HepG2 (cell line): ENCODE measurements around the gene CUL4B. TPM values are rescaled to one million over a fixed set of nuclear protein-coding genes. Genes with fewer than 3 reads are reported as not detected.

Experiments
- ELF4 ChIP-seq: sonication (generic); formaldehyde crosslinking; IDR thresholded peaks from 2 replicates; pipeline ENCODE4 v1.5.0; 2020; ENCODE audit warnings: missing genetic modification reagents, mild to moderate bottlenecking, moderate library complexity, borderline replicate concordance
- GATAD2A ChIP-seq: IDR thresholded peaks from 2 replicates; pipeline ENCODE4 v1.6.1; 2016
- KAT8 ChIP-seq: IDR thresholded peaks from 2 replicates; pipeline ENCODE4 v1.6.1; 2016; ENCODE audit warnings: missing genetic modification reagents, missing compliant biosample characterization
- NFE2 ChIP-seq: sonication (generic); formaldehyde crosslinking; IDR thresholded peaks from 2 replicates; pipeline ENCODE4 v1.4.0; 2020; ENCODE audit warnings: missing genetic modification reagents
- NR2C2 ChIP-seq: sonication (generic); formaldehyde crosslinking; IDR thresholded peaks from 2 replicates; pipeline ENCODE4 v1.4.0; 2020; ENCODE audit warnings: missing genetic modification reagents, mild to moderate bottlenecking, moderate library complexity, borderline replicate concordance
- NR2F1 ChIP-seq, 2 experiments: fragments of 450-650 bp in 1 of 2; formaldehyde crosslinking in 1 of 2; IDR thresholded peaks; 2 replicates each; pipeline versions ENCODE4 v1.5.0 to v1.6.1; 2016 to 2020; ENCODE audit warnings: mild to moderate bottlenecking in 1 of 2, missing compliant biosample characterization in 1 of 2, missing genetic modification reagents in 1 of 2, moderate library complexity in 1 of 2
- NR2F6 ChIP-seq, 2 experiments: IDR thresholded peaks; 2 replicates each; pipeline ENCODE4 v1.6.1; 2016; ENCODE audit warnings: antibody characterized with exemption in 1 of 2, mild to moderate bottlenecking in 1 of 2
- NR3C1 ChIP-seq: sonication (generic); formaldehyde crosslinking; IDR thresholded peaks from 2 replicates; pipeline ENCODE4 v1.4.0; 2020; ENCODE audit warnings: missing genetic modification reagents
- RARA ChIP-seq: IDR thresholded peaks from 2 replicates; pipeline ENCODE4 v1.6.1; 2016; ENCODE audit warnings: missing genetic modification reagents, missing compliant biosample characterization
- TCF7 ChIP-seq: sonication (generic); IDR thresholded peaks from 2 replicates; pipeline ENCODE4 v1.6.1; 2016; ENCODE audit warnings: antibody characterized with exemption, low read depth
- polyA plus RNA-seq, 8 experiments: library from polyadenylated mRNA; depleted of rRNA in 3 of 8; stranded (reverse) in 7 of 8; unstranded in 1 of 8; fragments of >200 nt; fragmentation: Illumina TruSeq in 4 of 8; extraction: Trizol in 4 of 8; gene quantifications; 2 replicates each; pipeline versions ENCODE4 v1.2.1 to v1.2.3, GENCODE V29; 2011 to 2016; ENCODE audit warnings: low read depth in 4 of 8, missing spikeins in 1 of 8, mixed read lengths in 1 of 8; ENCODE audit not compliant: insufficient read depth in 1 of 8
- total RNA-seq, 5 experiments: library from RNA; depleted of rRNA; stranded (reverse); fragments of >200 nt; fragmentation: Illumina TruSeq; extraction: Trizol; gene quantifications; 2 replicates each; pipeline ENCODE4 v1.2.3, GENCODE V29; 2016; ENCODE audit warnings: low read depth in 1 of 5
- TF ChIP-seq, protein P1 (sequence below): sonication (generic); formaldehyde crosslinking; conservative IDR thresholded peaks from 2 replicates; pipeline ENCODE4 v1.4.0; 2020; ENCODE audit warnings: mild to moderate bottlenecking, missing genetic modification reagents, moderate library complexity
- TF ChIP-seq, protein P2 (sequence below): sonication (generic); formaldehyde crosslinking; IDR thresholded peaks from 2 replicates; pipeline ENCODE4 v1.4.0; 2020; ENCODE audit warnings: missing genetic modification reagents
- TF ChIP-seq, protein P3 (sequence below): sonication (generic); formaldehyde crosslinking; IDR thresholded peaks from 2 replicates; pipeline ENCODE4 v1.4.0; 2020; ENCODE audit warnings: missing genetic modification reagents
- TF ChIP-seq, protein P4 (sequence below), 2 experiments: sonication (generic) in 1 of 2; formaldehyde crosslinking in 1 of 2; IDR thresholded peaks; 2 replicates each; pipeline versions ENCODE4 v1.5.1 to v1.6.1; 2011 to 2020; ENCODE audit warnings: borderline replicate concordance in 1 of 2, low read depth in 1 of 2, low read length in 1 of 2, mild to moderate bottlenecking in 1 of 2, missing genetic modification reagents in 1 of 2, moderate library complexity in 1 of 2
- TF ChIP-seq, protein P5 (sequence below): sonication (generic); formaldehyde crosslinking; IDR thresholded peaks from 2 replicates; pipeline ENCODE4 v1.4.0; 2020; ENCODE audit warnings: missing genetic modification reagents, borderline replicate concordance
- TF ChIP-seq, protein P6 (sequence below): sonication (generic); formaldehyde crosslinking; IDR thresholded peaks from 2 replicates; pipeline ENCODE4 v1.5.0; 2020; ENCODE audit warnings: mild to moderate bottlenecking, missing genetic modification reagents, borderline replicate concordance

Gene CUL4B
- total and polyA plus RNA-seq, 2 of the 13 experiments (the other 11 are each of a cell fraction or from before 2014, with no cell fraction given) = 21.6 to 28.5 TPM

DNA sequence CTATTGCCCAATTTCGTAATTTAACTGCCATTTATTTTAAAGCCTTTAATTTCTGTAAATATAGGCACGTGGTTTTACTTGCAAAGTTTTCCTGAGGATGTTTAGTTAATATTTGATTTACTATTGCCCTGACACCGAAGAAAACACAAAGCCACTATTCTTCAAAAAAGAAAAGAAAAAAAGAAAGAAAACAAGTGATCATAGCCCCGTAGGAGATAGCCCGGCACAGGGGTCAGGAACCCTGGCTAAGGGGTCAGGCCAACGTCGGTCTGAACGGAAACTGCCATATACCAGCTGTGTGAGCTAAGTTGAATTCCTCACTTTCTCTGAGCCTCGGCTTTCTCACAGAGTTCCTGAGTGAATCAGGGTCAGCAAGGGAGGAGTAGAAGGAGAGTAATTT, 74.0 kb downstream of the CUL4B start (continued):
- TF ChIP-seq, protein P1, sequence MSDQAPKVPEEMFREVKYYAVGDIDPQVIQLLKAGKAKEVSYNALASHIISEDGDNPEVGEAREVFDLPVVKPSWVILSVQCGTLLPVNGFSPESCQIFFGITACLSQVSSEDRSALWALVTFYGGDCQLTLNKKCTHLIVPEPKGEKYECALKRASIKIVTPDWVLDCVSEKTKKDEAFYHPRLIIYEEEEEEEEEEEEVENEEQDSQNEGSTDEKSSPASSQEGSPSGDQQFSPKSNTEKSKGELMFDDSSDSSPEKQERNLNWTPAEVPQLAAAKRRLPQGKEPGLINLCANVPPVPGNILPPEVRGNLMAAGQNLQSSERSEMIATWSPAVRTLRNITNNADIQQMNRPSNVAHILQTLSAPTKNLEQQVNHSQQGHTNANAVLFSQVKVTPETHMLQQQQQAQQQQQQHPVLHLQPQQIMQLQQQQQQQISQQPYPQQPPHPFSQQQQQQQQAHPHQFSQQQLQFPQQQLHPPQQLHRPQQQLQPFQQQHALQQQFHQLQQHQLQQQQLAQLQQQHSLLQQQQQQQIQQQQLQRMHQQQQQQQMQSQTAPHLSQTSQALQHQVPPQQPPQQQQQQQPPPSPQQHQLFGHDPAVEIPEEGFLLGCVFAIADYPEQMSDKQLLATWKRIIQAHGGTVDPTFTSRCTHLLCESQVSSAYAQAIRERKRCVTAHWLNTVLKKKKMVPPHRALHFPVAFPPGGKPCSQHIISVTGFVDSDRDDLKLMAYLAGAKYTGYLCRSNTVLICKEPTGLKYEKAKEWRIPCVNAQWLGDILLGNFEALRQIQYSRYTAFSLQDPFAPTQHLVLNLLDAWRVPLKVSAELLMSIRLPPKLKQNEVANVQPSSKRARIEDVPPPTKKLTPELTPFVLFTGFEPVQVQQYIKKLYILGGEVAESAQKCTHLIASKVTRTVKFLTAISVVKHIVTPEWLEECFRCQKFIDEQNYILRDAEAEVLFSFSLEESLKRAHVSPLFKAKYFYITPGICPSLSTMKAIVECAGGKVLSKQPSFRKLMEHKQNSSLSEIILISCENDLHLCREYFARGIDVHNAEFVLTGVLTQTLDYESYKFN (CRISPR knock-in tag) = peak; percentile 78; the same call in 1 of the 2 replicates
- no peak for TF ChIP-seq KAT8 (CRISPR knock-in tag)
- TF ChIP-seq, protein P2, sequence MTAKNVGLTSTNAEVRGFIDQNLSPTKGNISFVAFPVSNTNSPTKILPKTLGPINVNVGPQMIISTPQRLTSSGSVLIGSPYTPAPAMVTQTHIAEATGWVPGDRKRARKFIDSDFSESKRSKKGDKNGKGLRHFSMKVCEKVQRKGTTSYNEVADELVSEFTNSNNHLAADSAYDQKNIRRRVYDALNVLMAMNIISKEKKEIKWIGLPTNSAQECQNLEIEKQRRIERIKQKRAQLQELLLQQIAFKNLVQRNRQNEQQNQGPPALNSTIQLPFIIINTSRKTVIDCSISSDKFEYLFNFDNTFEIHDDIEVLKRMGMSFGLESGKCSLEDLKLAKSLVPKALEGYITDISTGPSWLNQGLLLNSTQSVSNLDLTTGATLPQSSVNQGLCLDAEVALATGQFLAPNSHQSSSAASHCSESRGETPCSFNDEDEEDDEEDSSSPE (CRISPR knock-in tag) = no peak
- TF ChIP-seq RARA (CRISPR knock-in tag) = peak; percentile 83
- TF ChIP-seq GATAD2A (CRISPR knock-in tag) = peak; percentile 62
- TF ChIP-seq, protein P3, sequence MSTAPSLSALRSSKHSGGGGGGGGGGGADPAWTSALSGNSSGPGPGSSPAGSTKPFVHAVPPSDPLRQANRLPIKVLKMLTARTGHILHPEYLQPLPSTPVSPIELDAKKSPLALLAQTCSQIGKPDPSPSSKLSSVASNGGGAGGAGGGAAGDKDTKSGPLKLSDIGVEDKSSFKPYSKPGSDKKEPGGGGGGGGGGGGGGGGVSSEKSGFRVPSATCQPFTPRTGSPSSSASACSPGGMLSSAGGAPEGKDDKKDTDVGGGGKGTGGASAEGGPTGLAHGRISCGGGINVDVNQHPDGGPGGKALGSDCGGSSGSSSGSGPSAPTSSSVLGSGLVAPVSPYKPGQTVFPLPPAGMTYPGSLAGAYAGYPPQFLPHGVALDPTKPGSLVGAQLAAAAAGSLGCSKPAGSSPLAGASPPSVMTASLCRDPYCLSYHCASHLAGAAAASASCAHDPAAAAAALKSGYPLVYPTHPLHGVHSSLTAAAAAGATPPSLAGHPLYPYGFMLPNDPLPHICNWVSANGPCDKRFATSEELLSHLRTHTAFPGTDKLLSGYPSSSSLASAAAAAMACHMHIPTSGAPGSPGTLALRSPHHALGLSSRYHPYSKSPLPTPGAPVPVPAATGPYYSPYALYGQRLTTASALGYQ = peak; percentile 41; the same call in 1 of the 2 replicates
- TF ChIP-seq, protein P4, sequence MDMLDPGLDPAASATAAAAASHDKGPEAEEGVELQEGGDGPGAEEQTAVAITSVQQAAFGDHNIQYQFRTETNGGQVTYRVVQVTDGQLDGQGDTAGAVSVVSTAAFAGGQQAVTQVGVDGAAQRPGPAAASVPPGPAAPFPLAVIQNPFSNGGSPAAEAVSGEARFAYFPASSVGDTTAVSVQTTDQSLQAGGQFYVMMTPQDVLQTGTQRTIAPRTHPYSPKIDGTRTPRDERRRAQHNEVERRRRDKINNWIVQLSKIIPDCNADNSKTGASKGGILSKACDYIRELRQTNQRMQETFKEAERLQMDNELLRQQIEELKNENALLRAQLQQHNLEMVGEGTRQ (IDR thresholded peaks at IDR 0.05; ENCODE audit: low read depth, low read length) = no peak
- TF ChIP-seq, protein P4 (CRISPR knock-in tag; IDR thresholded peaks at IDR 0.05; ENCODE audit: borderline replicate concordance) = peak; percentile 30; the same call in 1 of the 2 replicates
- TF ChIP-seq, protein P5, sequence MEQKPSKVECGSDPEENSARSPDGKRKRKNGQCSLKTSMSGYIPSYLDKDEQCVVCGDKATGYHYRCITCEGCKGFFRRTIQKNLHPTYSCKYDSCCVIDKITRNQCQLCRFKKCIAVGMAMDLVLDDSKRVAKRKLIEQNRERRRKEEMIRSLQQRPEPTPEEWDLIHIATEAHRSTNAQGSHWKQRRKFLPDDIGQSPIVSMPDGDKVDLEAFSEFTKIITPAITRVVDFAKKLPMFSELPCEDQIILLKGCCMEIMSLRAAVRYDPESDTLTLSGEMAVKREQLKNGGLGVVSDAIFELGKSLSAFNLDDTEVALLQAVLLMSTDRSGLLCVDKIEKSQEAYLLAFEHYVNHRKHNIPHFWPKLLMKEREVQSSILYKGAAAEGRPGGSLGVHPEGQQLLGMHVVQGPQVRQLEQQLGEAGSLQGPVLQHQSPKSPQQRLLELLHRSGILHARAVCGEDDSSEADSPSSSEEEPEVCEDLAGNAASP (CRISPR knock-in tag) = peak; percentile 64; the same call in 1 of the 2 replicates
- peak; percentile 72 for TF ChIP-seq TCF7
- no peak for TF ChIP-seq ELF4 (CRISPR knock-in tag)
- TF ChIP-seq NFE2 (CRISPR knock-in tag) = no peak
- TF ChIP-seq, protein P6, sequence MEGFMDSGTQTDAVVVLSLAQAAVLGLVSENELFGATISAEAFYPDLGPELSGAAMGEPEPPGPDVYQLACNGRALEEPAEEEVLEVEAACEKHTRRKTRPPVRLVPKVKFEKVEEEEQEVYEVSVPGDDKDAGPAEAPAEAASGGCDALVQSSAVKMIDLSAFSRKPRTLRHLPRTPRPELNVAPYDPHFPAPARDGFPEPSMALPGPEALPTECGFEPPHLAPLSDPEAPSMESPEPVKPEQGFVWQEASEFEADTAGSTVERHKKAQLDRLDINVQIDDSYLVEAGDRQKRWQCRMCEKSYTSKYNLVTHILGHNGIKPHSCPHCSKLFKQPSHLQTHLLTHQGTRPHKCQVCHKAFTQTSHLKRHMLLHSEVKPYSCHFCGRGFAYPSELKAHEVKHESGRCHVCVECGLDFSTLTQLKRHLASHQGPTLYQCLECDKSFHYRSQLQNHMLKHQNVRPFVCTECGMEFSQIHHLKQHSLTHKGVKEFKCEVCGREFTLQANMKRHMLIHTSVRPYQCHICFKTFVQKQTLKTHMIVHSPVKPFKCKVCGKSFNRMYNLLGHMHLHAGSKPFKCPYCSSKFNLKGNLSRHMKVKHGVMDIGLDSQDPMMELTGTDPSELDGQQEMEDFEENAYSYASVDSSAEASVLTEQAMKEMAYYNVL = peak; percentile 87; the same call in 1 of the 2 replicates
- no peak for TF ChIP-seq NR3C1 (CRISPR knock-in tag)
- 0 out of 2 replicates have a peak, but pooled peaks have one; percentile 27 for TF ChIP-seq NR2C2 (CRISPR knock-in tag)
- peak; percentile 72 to 84; a peak in 3 of 4 replicates for TF ChIP-seq NR2F1 (CRISPR knock-in tag; IDR thresholded peaks at IDR 0.05)
- TF ChIP-seq NR2F6 (IDR thresholded peaks at IDR 0.05) = peak; percentile 95
- peak; percentile 85 for TF ChIP-seq NR2F6 (CRISPR knock-in tag; IDR thresholded peaks at IDR 0.05)
